ENCODE results near the gene CHRNB1. TPM values are rescaled to one million over a fixed set of nuclear protein-coding genes. Genes with fewer than 3 reads are reported as not detected.
"Not testable (repeated sequence)": the region's sequence is repeated elsewhere in the genome, so short reads cannot be mapped to it uniquely, and the experiment has no call there.

CHRNB1 gene
- total and polyA plus RNA-seq, 2 of the 8 experiments (the other 6 are each of a cell fraction or from before 2014, with no cell fraction given), result 14.1 to 28.2 TPM

- H3K79me1 ChIP-seq (ENCODE audit: low read depth, low read length); H3K27ac ChIP-seq (ENCODE audit: low read depth, low read length); H2BK20ac ChIP-seq (ENCODE audit: low read length); H3K27me3 ChIP-seq (replicated peaks in 1 of 4; ENCODE audit: control insufficient read depth in 3 of 4, extremely low read depth in 1 of 4, insufficient read depth in 3 of 4, low read length in 3 of 4); DNase-seq (ENCODE audit: low read depth in 1 of 2, low spot score in 2 of 2); H3K9me3 ChIP-seq (ENCODE audit: insufficient read depth in 2 of 2, low read depth in 1 of 2, low read length in 1 of 2); H4K91ac ChIP-seq (replicated peaks; ENCODE audit: insufficient read length, low read length); H3K14ac ChIP-seq (ENCODE audit: insufficient read length); H3K18ac ChIP-seq (ENCODE audit: extremely low read depth, low read length); H3K56ac ChIP-seq (replicated peaks; ENCODE audit: insufficient read length, low read depth, low read length); H2BK15ac ChIP-seq (ENCODE audit: low read length); H4K5ac ChIP-seq (ENCODE audit: insufficient read length, low read depth, low read length); H3K4ac ChIP-seq (replicated peaks; ENCODE audit: insufficient read length, low read depth, low read length); H2BK120ac ChIP-seq (replicated peaks; ENCODE audit: low read depth, low read length); H2AFZ ChIP-seq (ENCODE audit: low read length); H3K9ac ChIP-seq (replicated peaks in 1 of 4; ENCODE audit: extremely low read depth in 1 of 4, low read depth in 3 of 4, low read length in 3 of 4); H2BK5ac ChIP-seq (ENCODE audit: low read depth, low read length); H3K36me3 ChIP-seq (ENCODE audit: control insufficient read depth in 2 of 4, insufficient read depth in 4 of 4, low read length in 3 of 4); H3K23ac ChIP-seq (ENCODE audit: insufficient read length); FAIRE-seq; H4K8ac ChIP-seq (ENCODE audit: extremely low read depth, insufficient read depth, low read length): not testable (repeated sequence)
- Histone ChIP-seq H2BK12ac (ENCODE audit: low read depth, low read length) (0 out of 2 replicates have a peak overlapping the region, but pooled peaks have one; percentile 75), H3K4me1 (replicated peaks in 1 of 4; ENCODE audit: control insufficient read depth in 3 of 4, insufficient read depth in 4 of 4, low read length in 3 of 4) (peaks cover 2 to 29% (median 23%) of the 10 kb centered on the region in 4 experiments), H2AK5ac (ENCODE audit: low read depth, low read length) (0 out of 2 replicates have a peak overlapping the region, but pooled peaks have one; percentile 16), H3K4me2 (ENCODE audit: insufficient read depth in 1 of 2, low read depth in 2 of 2, low read length in 2 of 2) (peak overlapping the region; percentile 83 to 96), H3K79me2 (ENCODE audit: control insufficient read depth in 1 of 2, insufficient read depth in 2 of 2, low read length in 2 of 2) (peaks cover 19 to 40% of the 10 kb centered on the region in 2 experiments), H4K20me1 (replicated peaks in 1 of 2; ENCODE audit: control insufficient read depth in 1 of 2, insufficient read depth in 2 of 2, low read length in 2 of 2) (peaks cover 9 to 13% of the 10 kb centered on the region in 2 experiments), H3K23me2 (ENCODE audit: low read depth, low read length) (peaks cover 22% of the 10 kb centered on the region), H3K4me3 (ENCODE audit: extremely low read depth in 1 of 4, insufficient read depth in 2 of 4, low read depth in 3 of 4, low read length in 4 of 4) (peak overlapping the region in 2 of 4 experiments; percentile 79 to 85; a peak in 2 of 8 replicates)
- WGBS, 2 experiments (ENCODE audit: extremely low coverage in 1 of 2, insufficient coverage in 1 of 2, insufficient read length in 1 of 2, insufficient replicate concordance in 2 of 2, low coverage in 1 of 2, low lambda C conversion rate in 2 of 2, missing lambda C conversion rate in 1 of 2), result 89% methylated on average over 6 of the region's 6 CpGs; no CpG with 5 or more reads in 1 of the 2 experiments
- ChIA-PET CTCF (ENCODE audit: partially characterized antibody) (interaction anchor here (1.6 kb wide), 1 partner anchor 47 kb away, joined by 4 read pairs; the partner anchor contains the start of gene TMEM102), POLR2A (ENCODE audit: partially characterized antibody) (interaction anchor here (1.4 to 14.3 kb wide), 7 partner anchors 18 to 101 kb away, joined by 3 to 339 read pairs (median 15); partner anchors contain the start of genes CHRNB1, FGF11, MPDU1 and TMEM102)
Observed at GRCh38 chr17:7482742-7483088, 37.9 kb downstream of the CHRNB1 start.
